ENCODE measurements around the gene DTYMK.

- TF ChIP-seq CTCF (IDR thresholded peaks at IDR 0.05): no peak
- TF ChIP-seq REST (IDR thresholded peaks at IDR 0.05; ENCODE audit: low read depth, low read length): no peak
- no peak for TF ChIP-seq RAD21 (IDR thresholded peaks at IDR 0.05; ENCODE audit: low read length)
- no peak for TF ChIP-seq NRF1 (IDR thresholded peaks at IDR 0.05; ENCODE audit: low read depth, low read length)
- TF ChIP-seq EZH2phosphoT487 (IDR thresholded peaks at IDR 0.05; ENCODE audit: borderline replicate concordance, low read depth): no peak
Observed at GRCh38 chr2:241719093-241719492, 32.5 kb upstream of the DTYMK start.
